ENCODE data around the gene NHSL2.

GRCh38 chrX:72115380-72115779, 204.7 kb downstream of the NHSL2 start:
- TF ChIP-seq CTCF (IDR thresholded peaks at IDR 0.05; ENCODE audit: borderline replicate concordance, extremely low read depth, low read length, poor library complexity, severe bottlenecking) (no peak), EZH2 (IDR thresholded peaks at IDR 0.05; ENCODE audit: borderline replicate concordance, low read depth, low read length, severe bottlenecking) (no peak)

Data from DND-41 (cell line).